H9 (cell line): ENCODE measurements around the gene WNT7B. TPM values are rescaled to one million over a fixed set of nuclear protein-coding genes. Genes with fewer than 3 reads are reported as not detected.

Source experiments
- DNase-seq: peaks from one replicate; pipeline ENCODE4 v3.0.0-alpha.2; 2017
- H2AFZ ChIP-seq: one replicate; pipeline ENCODE4 v1.6.1; 2013; ENCODE audit warnings: mild to moderate bottlenecking, low read length, control low read depth, moderate library complexity
- H2AK5ac ChIP-seq: 2 replicates; pipeline ENCODE4 v1.6.1; 2013; ENCODE audit warnings: low read length, control low read depth, mixed read lengths; ENCODE audit not compliant: insufficient read length
- H2BK120ac ChIP-seq: one replicate; pipeline ENCODE4 v1.6.1; 2013; ENCODE audit warnings: low read depth, mild to moderate bottlenecking, low read length, control low read depth, inconsistent platforms; ENCODE audit not compliant: poor library complexity, severe bottlenecking
- H2BK12ac ChIP-seq: 2 replicates; pipeline ENCODE4 v1.6.1; 2013; ENCODE audit warnings: low read length, control low read depth, mixed read lengths, low read depth; ENCODE audit not compliant: insufficient read length
- H2BK15ac ChIP-seq: 2 replicates; pipeline ENCODE4 v1.6.1; 2013; ENCODE audit warnings: low read depth, low read length, control low read depth
- H2BK20ac ChIP-seq: one replicate; pipeline ENCODE4 v1.6.1; 2013; ENCODE audit warnings: low read depth, mild to moderate bottlenecking, low read length, control low read depth, inconsistent platforms; ENCODE audit not compliant: poor library complexity, severe bottlenecking
- H2BK5ac ChIP-seq: 2 replicates; pipeline ENCODE4 v1.6.1; 2013; ENCODE audit warnings: low read length, control low read depth, mixed read lengths; ENCODE audit not compliant: insufficient read length
- H3K14ac ChIP-seq: 2 replicates; pipeline ENCODE4 v1.6.1; 2013; ENCODE audit warnings: low read length, control low read depth; ENCODE audit not compliant: insufficient read depth
- H3K18ac ChIP-seq: 2 replicates; pipeline ENCODE4 v1.6.1; 2013; ENCODE audit warnings: low read depth, mild to moderate bottlenecking, mixed read lengths, low read length, control low read depth; ENCODE audit not compliant: insufficient read length
- H3K23ac ChIP-seq: 2 replicates; pipeline ENCODE4 v1.6.1; 2013; ENCODE audit warnings: low read length, control low read depth, mixed read lengths, low read depth; ENCODE audit not compliant: insufficient read length
- H3K23me2 ChIP-seq: 2 replicates; pipeline ENCODE4 v1.6.1; 2013; ENCODE audit warnings: low read depth, mild to moderate bottlenecking, mixed read lengths, low read length, control low read depth; ENCODE audit not compliant: insufficient read length, poor library complexity, severe bottlenecking
- H3K27ac ChIP-seq: 2 replicates; pipeline ENCODE4 v1.5.1; 2013; ENCODE audit warnings: low read length, control low read depth, mixed read lengths, low read depth; ENCODE audit not compliant: insufficient read length
- H3K27me3 ChIP-seq: 2 replicates; pipeline ENCODE4 v1.6.1; 2013; ENCODE audit warnings: low read length, control low read depth, inconsistent platforms; ENCODE audit not compliant: insufficient read depth
- H3K4ac ChIP-seq: 2 replicates; pipeline ENCODE4 v1.6.1; 2013; ENCODE audit warnings: low read depth, mild to moderate bottlenecking, control low read depth, inconsistent platforms, low read length, moderate library complexity
- H3K4me1 ChIP-seq: 2 replicates; pipeline ENCODE4 v1.6.1; 2013; ENCODE audit warnings: low read length, control low read depth, inconsistent platforms; ENCODE audit not compliant: insufficient read depth
- H3K4me2 ChIP-seq: 2 replicates; pipeline ENCODE4 v1.6.1; 2013; ENCODE audit warnings: low read length, control low read depth, mixed read lengths; ENCODE audit not compliant: insufficient read length, insufficient read depth
- H3K56ac ChIP-seq: 2 replicates; pipeline ENCODE4 v1.6.1; 2013; ENCODE audit warnings: low read depth, mild to moderate bottlenecking, mixed read lengths, low read length, control low read depth; ENCODE audit not compliant: insufficient read length
- H3K79me1 ChIP-seq: 2 replicates; pipeline ENCODE4 v1.6.1; 2013; ENCODE audit warnings: low read depth, mild to moderate bottlenecking, moderate library complexity, low read length, control low read depth, inconsistent platforms; ENCODE audit not compliant: insufficient read depth, poor library complexity, severe bottlenecking
- H3K79me2 ChIP-seq: 2 replicates; pipeline ENCODE4 v1.6.1; 2013; ENCODE audit warnings: low read length, control low read depth, inconsistent platforms; ENCODE audit not compliant: insufficient read depth
- H3K9ac ChIP-seq: 2 replicates; pipeline ENCODE4 v1.6.1; 2013; ENCODE audit warnings: low read length, control low read depth, mixed read lengths; ENCODE audit not compliant: insufficient read length; ENCODE audit errors: extremely low read depth
- H3K9me3 ChIP-seq: one replicate; pipeline ENCODE4 v1.6.1; 2013; ENCODE audit warnings: low read depth, low read length, inconsistent platforms; ENCODE audit not compliant: control insufficient read depth
- H3T11ph ChIP-seq: one replicate; pipeline ENCODE4 v1.6.1; 2013; ENCODE audit warnings: mild to moderate bottlenecking, low read length, control low read depth, inconsistent platforms
- H4K20me1 ChIP-seq: one replicate; pipeline ENCODE4 v1.6.1; 2013; ENCODE audit not compliant: control insufficient read depth, insufficient read length, insufficient read depth
- H4K5ac ChIP-seq: 2 replicates; pipeline ENCODE4 v1.6.1; 2013; ENCODE audit warnings: low read depth, mild to moderate bottlenecking, mixed read lengths, low read length, control low read depth; ENCODE audit not compliant: insufficient read length
- H4K8ac ChIP-seq: replicated peaks from 2 replicates; pipeline ENCODE4 v1.6.1; 2013; ENCODE audit warnings: low read length, control low read depth, mixed read lengths, low read depth; ENCODE audit not compliant: insufficient read length
- H4K91ac ChIP-seq: 2 replicates; pipeline ENCODE4 v1.6.1; 2013; ENCODE audit warnings: low read depth, mild to moderate bottlenecking, moderate library complexity, mixed read lengths, low read length, control low read depth; ENCODE audit not compliant: insufficient read length
- H3K27ac Mint-ChIP-seq, 3 experiments: 2 replicates in 2 of 3; 3 replicates in 1 of 3; pipeline ENCODE4 v1.8.0; 2020 to 2021; ENCODE audit warnings: mixed read lengths in 3 of 3, mild to moderate bottlenecking in 1 of 3, moderate library complexity in 1 of 3
- H3K27me3 Mint-ChIP-seq: 2 replicates; pipeline ENCODE4 v1.8.0; 2021; ENCODE audit warnings: low read depth, mild to moderate bottlenecking, moderate library complexity, mixed read lengths
- H3K36me3 Mint-ChIP-seq, 3 experiments: 2 replicates in 2 of 3; 3 replicates in 1 of 3; pipeline ENCODE4 v1.8.0; 2020 to 2021; ENCODE audit warnings: low read depth in 3 of 3, mixed read lengths in 3 of 3; ENCODE audit not compliant: insufficient read depth in 1 of 3
- H3K4me1 Mint-ChIP-seq, 2 experiments: 2 replicates each; pipeline ENCODE4 v1.8.0; 2020; ENCODE audit warnings: mixed read lengths in 2 of 2
- H3K4me3 Mint-ChIP-seq, 2 experiments: 2 replicates in 1 of 2; 3 replicates in 1 of 2; pipeline ENCODE4 v1.8.0; 2020 to 2021; ENCODE audit warnings: mild to moderate bottlenecking in 2 of 2, mixed read lengths in 2 of 2, moderate library complexity in 1 of 2
- H3K9me3 Mint-ChIP-seq, 2 experiments: 2 replicates in 1 of 2; 3 replicates in 1 of 2; pipeline ENCODE4 v1.8.0; 2020; ENCODE audit warnings: mild to moderate bottlenecking in 2 of 2, mixed read lengths in 2 of 2, moderate library complexity in 1 of 2
- WGBS: extraction: QIAGEN DNeasy Blood & Tissue Kit; methylation state at CpG from one replicate; pipeline ENCODE4 v1.1.7; 2013; ENCODE audit warnings: missing lambda C conversion rate, low lambda C conversion rate, mixed read lengths; ENCODE audit not compliant: insufficient read length; ENCODE audit errors: extremely low coverage; 5-methylcytosine and 5-hydroxymethylcytosine counted together
- total RNA-seq: library from RNA; stranded (reverse); gene quantifications from 2 replicates; pipeline ENCODE4 v1.2.1, GENCODE V29; 2021
- TF ChIP-seq, protein P1 (sequence below): fragments of 200-600 bp; sonication (generic); conservative IDR thresholded peaks from 3 replicates; pipeline ENCODE4 v1.8.0; 2021; ENCODE audit warnings: antibody characterized with exemption, mild to moderate bottlenecking

The WNT7B gene
- total RNA-seq, 1 experiment from 2014 or later: 0.09 TPM

DNA sequence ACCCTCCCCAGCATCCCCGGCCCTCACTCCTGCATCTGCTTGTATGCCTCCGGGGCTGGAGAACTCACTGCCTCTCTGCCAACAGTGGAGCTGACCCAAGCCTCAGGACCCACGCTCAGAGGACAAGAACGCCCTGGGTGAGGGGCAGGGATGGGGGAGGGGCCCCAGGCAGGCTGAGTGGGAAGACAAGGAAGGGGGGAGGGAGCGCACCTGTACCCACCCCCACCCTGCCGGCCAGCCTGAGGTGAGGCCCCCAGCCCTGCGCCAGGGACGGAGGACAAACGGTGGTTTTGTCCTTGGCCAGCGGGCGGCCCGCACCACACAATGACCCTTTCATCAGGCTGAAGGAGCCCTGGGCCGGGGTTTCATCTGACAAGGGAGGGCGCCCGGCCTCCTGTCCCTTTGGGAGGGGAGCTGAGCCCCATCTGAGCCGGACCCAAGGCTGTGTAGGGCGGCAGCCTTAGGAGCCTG is 10.0 kb downstream of the WNT7B start:
- Mint-ChIP-seq H3K27me3 (peaks cover 61% of the 10 kb centered on the region), H3K4me3 (no peak overlapping the region), H3K27ac (no peak overlapping the region), H3K4me1 (peaks cover 28 to 53% of the 10 kb centered on the region in 2 experiments), H3K36me3 (no peaks in the 10 kb centered on the region; a peak in 1 of 7 replicates), H3K9me3 (no peaks in the 10 kb centered on the region; a peak in 2 of 5 replicates)
- Histone ChIP-seq H3K9ac (no peak overlapping the region), H3T11ph (no peak overlapping the region), H3K18ac (no peak overlapping the region), H3K23ac (no peak overlapping the region), H4K5ac (no peak overlapping the region), H3K23me2 (peaks cover 7% of the 10 kb centered on the region), H3K27ac (no peak overlapping the region), H3K4me2 (no peak overlapping the region), H4K20me1 (no peaks in the 10 kb centered on the region), H3K4me1 (no peaks in the 10 kb centered on the region), H3K79me2 (no peaks in the 10 kb centered on the region), H3K56ac (no peak overlapping the region), H2BK5ac (no peak overlapping the region), H3K14ac (no peak overlapping the region), H2AK5ac (no peak overlapping the region), H3K9me3 (no peaks in the 10 kb centered on the region), H2BK120ac (no peak overlapping the region), H3K4ac (no peak overlapping the region), H4K91ac (no peak overlapping the region), H4K8ac (no peak overlapping the region), H3K79me1 (no peaks in the 10 kb centered on the region), H2BK12ac (no peak overlapping the region), H2BK20ac (no peak overlapping the region), H2AFZ (no peak overlapping the region), H3K27me3 (peaks cover 22% of the 10 kb centered on the region; the same call in 1 of the 2 replicates), H2BK15ac (no peak overlapping the region)
- TF ChIP-seq, protein P1, sequence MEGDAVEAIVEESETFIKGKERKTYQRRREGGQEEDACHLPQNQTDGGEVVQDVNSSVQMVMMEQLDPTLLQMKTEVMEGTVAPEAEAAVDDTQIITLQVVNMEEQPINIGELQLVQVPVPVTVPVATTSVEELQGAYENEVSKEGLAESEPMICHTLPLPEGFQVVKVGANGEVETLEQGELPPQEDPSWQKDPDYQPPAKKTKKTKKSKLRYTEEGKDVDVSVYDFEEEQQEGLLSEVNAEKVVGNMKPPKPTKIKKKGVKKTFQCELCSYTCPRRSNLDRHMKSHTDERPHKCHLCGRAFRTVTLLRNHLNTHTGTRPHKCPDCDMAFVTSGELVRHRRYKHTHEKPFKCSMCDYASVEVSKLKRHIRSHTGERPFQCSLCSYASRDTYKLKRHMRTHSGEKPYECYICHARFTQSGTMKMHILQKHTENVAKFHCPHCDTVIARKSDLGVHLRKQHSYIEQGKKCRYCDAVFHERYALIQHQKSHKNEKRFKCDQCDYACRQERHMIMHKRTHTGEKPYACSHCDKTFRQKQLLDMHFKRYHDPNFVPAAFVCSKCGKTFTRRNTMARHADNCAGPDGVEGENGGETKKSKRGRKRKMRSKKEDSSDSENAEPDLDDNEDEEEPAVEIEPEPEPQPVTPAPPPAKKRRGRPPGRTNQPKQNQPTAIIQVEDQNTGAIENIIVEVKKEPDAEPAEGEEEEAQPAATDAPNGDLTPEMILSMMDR: no peak
- DNase-seq: no peak
- no CpG with 5 or more reads among the region's 17 CpGs for WGBS
